ENCODE results near the gene ARHGEF2. TPM values are rescaled to one million over a fixed set of nuclear protein-coding genes. Genes with fewer than 3 reads are reported as not detected.
A peak's percentile ranks its signal among the peaks of the same experiment; 100 is the strongest.

The ARHGEF2 gene
- total RNA-seq, 8 experiments from 2014 or later, result 44.9 to 112 (median 73.5) TPM

GRCh38 chr1:155942578-155943141, 35.7 kb downstream of the ARHGEF2 start:
- H3K4me3 ChIP-seq, result no peak overlapping the region
- no peak overlapping the region for H3K27ac ChIP-seq
- 40 to 100% (median 76%) methylated on average over 1 to 7 of the region's 11 CpGs; no CpG with 5 or more reads in 4 of the 10 experiments for WGBS, 10 experiments
- peak in 2 of 8 experiments; percentile 4 for ATAC-seq (replicated peaks in 6 of 8)
- peaks cover 14 to 22% of the 10 kb centered on the region in 2 donors for H3K4me1 ChIP-seq (replicated peaks in 1 of 2)
- in situ Hi-C loops (cut with MboI; ENCODE audit: low pct_unique_long_range_greater_than_20kb in 2 of 9, low sequenced_read_pairs in 9 of 9, unreplicated experiment in 9 of 9), result no loop called here

- WGBS, 10 experiments, result 80 to 100% (median 98%) methylated on average over 1 to 8 of the region's 29 CpGs; no CpG with 5 or more reads in 4 of the 10 experiments
- Histone ChIP-seq H3K4me1 (replicated peaks in 1 of 2) (peaks cover 14 to 22% of the 10 kb centered on the region in 2 donors), H3K27ac (no peak overlapping the region), H3K4me3 (no peak overlapping the region)
- in situ Hi-C loops (cut with MboI; ENCODE audit: low pct_unique_long_range_greater_than_20kb in 2 of 9, low sequenced_read_pairs in 9 of 9, unreplicated experiment in 9 of 9), result no loop called here
- peak in 1 of 8 experiments; percentile 2 for ATAC-seq (replicated peaks in 6 of 8)
These were observed 36.4 kb downstream of the ARHGEF2 start for GRCh38 chr1:155941845-155942531.

GRCh38 chr1:155940993-155941844, 37.1 kb downstream of the ARHGEF2 start, which contains the start of gene RXFP4:
Gene RXFP4, plus strand, starts transcription at chr1:155941638. Its CDS starts 72 bp downstream, at chr1:155941710.
- Histone ChIP-seq H3K27ac (no peak within 1 kb of the TSS), H3K4me1 (replicated peaks in 1 of 2) (peaks cover 14 to 22% of the 10 kb centered on the region in 2 donors), H3K4me3 (no peak within 1 kb of the TSS)
- peak in 6 of 8 experiments; percentile 9 to 60 (median 30) for ATAC-seq (replicated peaks in 6 of 8)
- 20 to 100% (median 79%) methylated on average over 1 to 10 of the region's 11 CpGs; no CpG with 5 or more reads in 2 of the 10 experiments for WGBS, 10 experiments
- in situ Hi-C loops (cut with MboI; ENCODE audit: low pct_unique_long_range_greater_than_20kb in 2 of 9, low sequenced_read_pairs in 9 of 9, unreplicated experiment in 9 of 9), result no loop called here

- Histone ChIP-seq H3K4me3 (no peak overlapping the region), H3K4me1 (replicated peaks in 1 of 2) (peaks cover 14 to 22% of the 10 kb centered on the region in 2 donors), H3K27ac (no peak overlapping the region)
- in situ Hi-C loops (cut with MboI; ENCODE audit: low pct_unique_long_range_greater_than_20kb in 2 of 9, low sequenced_read_pairs in 9 of 9, unreplicated experiment in 9 of 9), result no loop called here
- 50 to 100% (median 79%) methylated on average over 2 to 4 of the region's 4 CpGs; no CpG with 5 or more reads in 3 of the 10 experiments for WGBS, 10 experiments
- ATAC-seq (replicated peaks in 6 of 8), result peak in 6 of 8 experiments; percentile 9 to 41 (median 18)
These were observed 37.8 kb downstream of the ARHGEF2 start for GRCh38 chr1:155940482-155940992.

GRCh38 chr1:155938220-155938627, 40.1 kb downstream of the ARHGEF2 start:
- in situ Hi-C loops (cut with MboI; ENCODE audit: low pct_unique_long_range_greater_than_20kb in 2 of 9, low sequenced_read_pairs in 9 of 9, unreplicated experiment in 9 of 9), result no loop called here
- ATAC-seq (replicated peaks in 6 of 8), result peak in 7 of 8 experiments; percentile 3 to 23 (median 19)
- 0% methylated on average over 1 of the region's 1 CpG; no CpG with 5 or more reads in 1 of the 10 experiments for WGBS, 10 experiments
- Histone ChIP-seq H3K4me1 (replicated peaks in 1 of 2) (peaks cover 18 to 24% of the 10 kb centered on the region in 2 donors), H3K4me3 (no peak overlapping the region), H3K27ac (no peak overlapping the region)

GRCh38 chr1:155934936-155935590, 43.3 kb downstream of the ARHGEF2 start:
- ATAC-seq (replicated peaks in 6 of 8), result no peak
- peaks cover 34 to 36% of the 10 kb centered on the region in 2 donors for H3K4me1 ChIP-seq (replicated peaks in 1 of 2)
- in situ Hi-C loops (cut with MboI; ENCODE audit: low pct_unique_long_range_greater_than_20kb in 2 of 9, low sequenced_read_pairs in 9 of 9, unreplicated experiment in 9 of 9), result no loop called here
- H3K27ac ChIP-seq, result peak overlapping the region; percentile 91 to 94
- peak overlapping the region; percentile 80 to 92 (median 89) for H3K4me3 ChIP-seq
- WGBS, 10 experiments, result 55 to 97% (median 73%) methylated on average over 3 to 24 of the region's 24 CpGs

- Histone ChIP-seq H3K27ac (peak within 1 kb of the TSS; percentile 91 to 95), H3K4me1 (replicated peaks in 1 of 2) (peaks cover 33 to 35% of the 10 kb centered on the region in 2 donors), H3K4me3 (peak within 1 kb of the TSS; percentile 80 to 92 (median 89))
- in situ Hi-C loops (cut with MboI; ENCODE audit: low pct_unique_long_range_greater_than_20kb in 2 of 9, low sequenced_read_pairs in 9 of 9, unreplicated experiment in 9 of 9), result no loop called here
- peak; percentile 94 to 98 (median 96) for ATAC-seq (replicated peaks in 6 of 8)
- WGBS, 10 experiments, result 0 to 11% (median 2%) methylated on average over 6 to 50 of the region's 50 CpGs
These were observed 44.0 kb downstream of the ARHGEF2 start, which contains the start of gene KHDC4 for GRCh38 chr1:155934097-155934935. Gene KHDC4, minus strand, starts transcription at chr1:155934413. Its CDS starts 40 bp downstream, at chr1:155934373.

GRCh38 chr1:155933591-155934096, 44.7 kb downstream of the ARHGEF2 start:
- Histone ChIP-seq H3K4me1 (replicated peaks in 1 of 2) (peaks cover 33 to 35% of the 10 kb centered on the region in 2 donors), H3K4me3 (peak overlapping the region; percentile 80 to 92 (median 89)), H3K27ac (peak overlapping the region; percentile 86 to 95)
- in situ Hi-C loops (cut with MboI; ENCODE audit: low pct_unique_long_range_greater_than_20kb in 2 of 9, low sequenced_read_pairs in 9 of 9, unreplicated experiment in 9 of 9), result no loop called here
- WGBS, 10 experiments, result 0 to 40% (median 4%) methylated on average over 1 to 9 of the region's 10 CpGs; no CpG with 5 or more reads in 1 of the 10 experiments
- ATAC-seq (replicated peaks in 6 of 8), result no peak

GRCh38 chr1:155932487-155932886, 45.9 kb downstream of the ARHGEF2 start:
- ATAC-seq (replicated peaks in 6 of 8), result no peak
- WGBS, 10 experiments, result 32 to 97% (median 88%) methylated on average over 1 to 5 of the region's 5 CpGs
- Histone ChIP-seq H3K4me3 (peak overlapping the region in 3 of 5 donors; percentile 86 to 92 (median 89)), H3K4me1 (replicated peaks in 1 of 2) (peaks cover 33% of the 10 kb centered on the region in 2 donors), H3K27ac (no peak overlapping the region)
- in situ Hi-C loops (cut with MboI; ENCODE audit: low pct_unique_long_range_greater_than_20kb in 2 of 9, low sequenced_read_pairs in 9 of 9, unreplicated experiment in 9 of 9), result no loop called here

GRCh38 chr1:155932081-155932480, 46.3 kb downstream of the ARHGEF2 start:
- WGBS, 10 experiments, result 71 to 100% (median 82%) methylated on average over 1 of the region's 1 CpG; no CpG with 5 or more reads in 4 of the 10 experiments
- Histone ChIP-seq H3K4me1 (replicated peaks in 1 of 2) (peaks cover 33% of the 10 kb centered on the region in 2 donors), H3K4me3 (no peak overlapping the region), H3K27ac (no peak overlapping the region)
- no peak for ATAC-seq (replicated peaks in 6 of 8)
- in situ Hi-C loops (cut with MboI; ENCODE audit: low pct_unique_long_range_greater_than_20kb in 2 of 9, low sequenced_read_pairs in 9 of 9, unreplicated experiment in 9 of 9), result no loop called here

GRCh38 chr1:155931332-155932038, 46.9 kb downstream of the ARHGEF2 start:
- peaks cover 33% of the 10 kb centered on the region in 2 donors for H3K4me1 ChIP-seq (replicated peaks in 1 of 2)
- peak in 1 of 8 experiments; percentile 4 for ATAC-seq (replicated peaks in 6 of 8)
- no peak overlapping the region for H3K4me3 ChIP-seq
- WGBS, 10 experiments, result 33 to 100% (median 77%) methylated on average over 1 to 7 of the region's 7 CpGs
- in situ Hi-C loops (cut with MboI; ENCODE audit: low pct_unique_long_range_greater_than_20kb in 2 of 9, low sequenced_read_pairs in 9 of 9, unreplicated experiment in 9 of 9), result no loop called here
- no peak overlapping the region for H3K27ac ChIP-seq

Measured in motor neuron (in vitro differentiated cells).